Esophagus squamous epithelium (tissue), 5 donors: ENCODE measurements around the gene OR2M5. TPM values are rescaled to one million over a fixed set of nuclear protein-coding genes. Genes with fewer than 3 reads are reported as not detected.

Experiments used
- DNase-seq: peaks from one replicate; lab custom pipeline; 2025; lab: John Stamatoyannopoulos, UW
- H3K27ac ChIP-seq, 4 donors: fragments of 200-600 bp; sonication (generic); one replicate each; pipeline ENCODE4 v1.5.1; 2016 to 2019; ENCODE audit warnings: mild to moderate bottlenecking in 1 of 4
- H3K27me3 ChIP-seq, 4 donors: fragments of 200-600 bp; sonication (generic); 1 replicate in 3 of 4; 2 replicates in 1 of 4; pipeline versions ENCODE4 v1.5.1 to v1.6.0; 2017 to 2021; ENCODE audit warnings: antibody characterized with exemption in 1 of 4
- H3K36me3 ChIP-seq, 3 donors: fragments of 200-600 bp; sonication (generic); one replicate each; pipeline ENCODE4 v1.5.1; 2016 to 2019
- H3K4me1 ChIP-seq, 3 donors: fragments of 200-600 bp; sonication (generic); one replicate each; pipeline ENCODE4 v1.5.1; 2017 to 2019
- H3K4me3 ChIP-seq, 4 donors: fragments of 200-600 bp; sonication (generic); 1 replicate in 3 of 4; 2 replicates in 1 of 4; pipeline ENCODE4 v1.5.1; 2016 to 2019; ENCODE audit warnings: mild to moderate bottlenecking in 2 of 4, moderate library complexity in 1 of 4
- H3K9me3 ChIP-seq, 3 donors: fragments of 200-600 bp; sonication (generic); one replicate each; pipeline ENCODE4 v1.5.1; 2016 to 2019
- POLR2A ChIP-seq, 4 donors: fragments of 450-650 bp; IDR thresholded peaks; one replicate each; pipeline ENCODE4 v1.6.1; 2017; ENCODE audit warnings: antibody characterized with exemption in 4 of 4, mild to moderate bottlenecking in 4 of 4, moderate library complexity in 3 of 4
- WGBS, 2 donors: methylation state at CpG; one replicate each; pipeline ENCODE4 v1.1.5; 2018; 5-methylcytosine and 5-hydroxymethylcytosine counted together
- intact Hi-C: fragments of 100-400 bp; cut with DNase I; formaldehyde crosslinking; loops from one replicate; pipeline ENCODE4 v1.15.0; 2022
- total RNA-seq, 4 donors: library from RNA; depleted of rRNA; stranded (reverse); fragments of >200 nt; gene quantifications; one replicate each; pipeline ENCODE4 v1.1.0, GENCODE V29; 2016
- TF ChIP-seq, protein P1 (sequence below), 6 experiments: fragments of 450-650 bp in 4 of 6; fragments of 200-600 bp in 2 of 6; sonication (generic) in 2 of 6; IDR thresholded peaks; one replicate each; pipeline ENCODE4 v1.5.1; 2016 to 2019; ENCODE audit warnings: antibody characterized with exemption in 6 of 6, mild to moderate bottlenecking in 4 of 6, moderate library complexity in 4 of 6
- donor health status: DM: yes; HTN: yes; CAD: no.

The OR2M5 gene
- total RNA-seq, 4 donors from 2014 or later: not detected

DNA sequence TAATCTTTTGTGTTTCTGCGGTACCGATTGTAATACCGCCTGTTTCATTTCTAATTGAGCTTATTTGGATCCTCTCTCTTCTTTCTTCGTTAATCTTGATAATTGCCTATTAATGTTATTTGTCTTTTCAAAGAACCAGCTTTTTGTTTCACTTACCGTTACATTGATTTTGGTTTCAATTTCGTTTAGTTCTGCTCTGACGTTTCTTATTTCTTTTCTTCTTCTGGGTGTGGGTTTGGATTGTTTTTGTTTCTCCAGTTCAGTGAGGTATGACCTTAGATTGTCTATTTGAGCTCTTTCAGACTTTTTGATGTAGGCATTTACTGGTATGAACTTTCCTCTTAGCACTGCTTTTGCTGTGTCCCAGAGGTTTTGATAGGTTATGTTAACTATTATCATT lies 39.0 kb downstream of the OR2M5 start:
- TF ChIP-seq, protein P1, sequence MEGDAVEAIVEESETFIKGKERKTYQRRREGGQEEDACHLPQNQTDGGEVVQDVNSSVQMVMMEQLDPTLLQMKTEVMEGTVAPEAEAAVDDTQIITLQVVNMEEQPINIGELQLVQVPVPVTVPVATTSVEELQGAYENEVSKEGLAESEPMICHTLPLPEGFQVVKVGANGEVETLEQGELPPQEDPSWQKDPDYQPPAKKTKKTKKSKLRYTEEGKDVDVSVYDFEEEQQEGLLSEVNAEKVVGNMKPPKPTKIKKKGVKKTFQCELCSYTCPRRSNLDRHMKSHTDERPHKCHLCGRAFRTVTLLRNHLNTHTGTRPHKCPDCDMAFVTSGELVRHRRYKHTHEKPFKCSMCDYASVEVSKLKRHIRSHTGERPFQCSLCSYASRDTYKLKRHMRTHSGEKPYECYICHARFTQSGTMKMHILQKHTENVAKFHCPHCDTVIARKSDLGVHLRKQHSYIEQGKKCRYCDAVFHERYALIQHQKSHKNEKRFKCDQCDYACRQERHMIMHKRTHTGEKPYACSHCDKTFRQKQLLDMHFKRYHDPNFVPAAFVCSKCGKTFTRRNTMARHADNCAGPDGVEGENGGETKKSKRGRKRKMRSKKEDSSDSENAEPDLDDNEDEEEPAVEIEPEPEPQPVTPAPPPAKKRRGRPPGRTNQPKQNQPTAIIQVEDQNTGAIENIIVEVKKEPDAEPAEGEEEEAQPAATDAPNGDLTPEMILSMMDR (IDR thresholded peaks at IDR 0.05): no peak
- TF ChIP-seq POLR2A (IDR thresholded peaks at IDR 0.05): no peak
- no peaks in the 10 kb centered on the region for H3K9me3 ChIP-seq
- intact Hi-C loops: no loop called here
- no peak overlapping the region for H3K4me3 ChIP-seq
- WGBS, 2 donors: 70 to 78% methylated on average over 7 of the region's 7 CpGs
- H3K4me1 ChIP-seq: no peaks in the 10 kb centered on the region
- no peak overlapping the region for H3K27ac ChIP-seq
- no peaks in the 10 kb centered on the region for H3K27me3 ChIP-seq
- no peaks in the 10 kb centered on the region for H3K36me3 ChIP-seq
- no peak for DNase-seq

DNA sequence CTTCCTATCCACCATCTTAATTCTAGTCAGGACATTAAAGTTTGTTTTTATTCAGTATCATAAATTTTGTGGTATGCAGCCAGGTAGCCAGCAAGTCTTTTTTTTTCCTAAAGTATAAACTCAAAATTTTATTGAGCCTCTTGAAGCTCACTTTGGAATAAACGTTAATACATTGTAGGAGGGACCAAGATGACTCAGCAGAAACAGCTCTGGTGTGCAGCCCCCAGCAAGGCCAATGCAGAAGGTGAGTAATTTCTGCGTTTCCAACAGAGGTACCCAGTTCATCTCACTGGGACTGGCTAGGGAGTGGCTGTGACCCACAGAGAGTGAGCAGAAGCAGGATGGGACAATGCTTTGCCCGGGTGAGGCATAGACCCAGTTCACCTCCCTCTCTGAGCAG lies 42.4 kb downstream of the OR2M5 start:
- no peaks in the 10 kb centered on the region for H3K36me3 ChIP-seq
- no peak overlapping the region for H3K27ac ChIP-seq
- no peak overlapping the region for H3K4me3 ChIP-seq
- WGBS, 2 donors: 35 to 54% methylated on average over 2 of the region's 3 CpGs
- no peaks in the 10 kb centered on the region for H3K9me3 ChIP-seq
- H3K27me3 ChIP-seq: no peaks in the 10 kb centered on the region
- TF ChIP-seq POLR2A (IDR thresholded peaks at IDR 0.05): no peak
- TF ChIP-seq, protein P1 (IDR thresholded peaks at IDR 0.05): no peak
- H3K4me1 ChIP-seq: no peaks in the 10 kb centered on the region
- intact Hi-C loops: no loop called here
- DNase-seq: no peak

DNA sequence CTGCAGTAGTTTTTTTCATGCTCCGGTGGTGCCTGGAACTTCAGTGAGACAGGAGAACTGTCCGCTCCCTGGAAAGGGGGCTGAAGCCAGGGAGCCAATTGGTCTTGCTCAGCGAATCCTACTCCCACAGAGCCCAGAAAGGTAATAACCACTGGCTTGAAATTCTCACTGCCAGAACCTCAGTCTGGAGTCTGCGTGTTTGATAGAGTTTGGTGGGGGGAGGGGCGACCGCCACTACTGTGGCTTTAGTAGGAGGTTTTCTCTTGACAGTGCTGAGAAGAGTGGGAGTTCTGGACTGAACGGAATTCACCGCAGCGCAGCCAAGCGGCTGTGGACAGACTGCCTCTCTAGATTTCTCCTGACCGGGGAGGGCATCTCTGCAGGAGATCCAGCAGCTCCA lies 44.1 kb downstream of the OR2M5 start:
- Histone ChIP-seq H3K4me3 (no peak overlapping the region), H3K9me3 (no peaks in the 10 kb centered on the region), H3K27me3 (no peaks in the 10 kb centered on the region), H3K4me1 (no peaks in the 10 kb centered on the region), H3K36me3 (no peaks in the 10 kb centered on the region), H3K27ac (no peak overlapping the region)
- WGBS, 2 donors: 40 to 58% methylated on average over 2 to 7 of the region's 11 CpGs
- DNase-seq: no peak
- no peak for TF ChIP-seq POLR2A (IDR thresholded peaks at IDR 0.05)
- intact Hi-C loops: no loop called here

DNA sequence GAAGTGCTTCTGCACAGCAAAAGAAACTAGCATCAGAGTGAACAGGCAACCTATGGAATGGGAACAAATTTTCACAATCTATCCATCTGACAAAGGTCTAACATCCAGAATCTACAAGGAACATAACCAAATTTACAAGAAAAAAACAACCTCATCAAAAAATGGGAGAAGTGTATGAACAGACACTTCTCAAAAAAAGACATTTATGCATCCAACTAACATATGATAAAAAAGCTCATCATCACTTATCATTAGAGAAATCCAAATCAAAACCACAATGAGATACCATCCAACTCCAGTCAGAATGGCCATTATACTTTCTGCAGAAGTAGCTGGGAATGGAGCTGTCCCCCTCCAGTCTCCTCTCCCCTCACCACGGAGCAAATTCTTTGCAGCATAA lies 49.2 kb downstream of the OR2M5 start:
- Histone ChIP-seq H3K27me3 (no peaks in the 10 kb centered on the region), H3K27ac (no peak overlapping the region), H3K4me3 (no peak overlapping the region), H3K36me3 (no peaks in the 10 kb centered on the region), H3K9me3 (no peaks in the 10 kb centered on the region), H3K4me1 (no peaks in the 10 kb centered on the region)
- no peak for DNase-seq
- intact Hi-C loops: no loop called here
- TF ChIP-seq, protein P1 (IDR thresholded peaks at IDR 0.05): no peak
- TF ChIP-seq POLR2A (IDR thresholded peaks at IDR 0.05): no peak
- 22 to 53% methylated on average over 1 of the region's 1 CpG for WGBS, 2 donors

Other genes with a start within 250 kb of the OR2M5 start
- gene OR2W3, start 249.6 kb upstream of the OR2M5 start, total RNA-seq: 1 to 10 TPM in 2 of 4 donors, not detected in 2; 1.5 to 1.8 TPM
- gene OR2T8, start 224.9 kb upstream of the OR2M5 start, total RNA-seq: under 1 TPM in 1 of 4 donors, not detected in 3; 0.23 TPM
- gene OR2AJ1, start 220.3 kb upstream of the OR2M5 start, total RNA-seq: not detected
- gene OR2L8, start 196.3 kb upstream of the OR2M5 start, total RNA-seq: not detected
- gene OR2AK2, start 179.9 kb upstream of the OR2M5 start, total RNA-seq: not detected
- gene OR2L5, start 131.5 kb upstream of the OR2M5 start, total RNA-seq: not detected
- gene OR2L2, start 115.1 kb upstream of the OR2M5 start, total RNA-seq: not detected
- gene OR2L3, start 98.3 kb upstream of the OR2M5 start, total RNA-seq: not detected
- gene OR2L13, start 50.0 kb upstream of the OR2M5 start, total RNA-seq: not detected
- gene OR2M2, start 29.7 kb downstream of the OR2M5 start, total RNA-seq: not detected
- not detected for gene OR2M3, start 52.1 kb downstream of the OR2M5 start, total RNA-seq
- not detected for gene OR2M4, start 86.3 kb downstream of the OR2M5 start, total RNA-seq
- not detected for gene OR2T33, start 132.8 kb downstream of the OR2M5 start, total RNA-seq
- not detected for gene OR2T12, start 158.3 kb downstream of the OR2M5 start, total RNA-seq
- not detected for gene OR2M7, start 179.4 kb downstream of the OR2M5 start, total RNA-seq
- not detected for gene OR14C36, start 203.6 kb downstream of the OR2M5 start, total RNA-seq
- gene OR2T4, start 216.5 kb downstream of the OR2M5 start, total RNA-seq: not detected
- gene OR2T6, start 230.6 kb downstream of the OR2M5 start, total RNA-seq: not detected